Measurements from ENCODE around the gene FRMD7. TPM values are rescaled to one million over a fixed set of nuclear protein-coding genes. Genes with fewer than 3 reads are reported as not detected.

FRMD7 gene
- total RNA-seq, 6 experiments from 2014 or later = 0.07 to 0.18 (median 0.09) TPM; not detected in 3

- Histone ChIP-seq H3K4me3 (no peak overlapping the region), H3K36me3 (no peaks in the 10 kb centered on the region), H3K27ac (no peak overlapping the region), H3K9me3 (no peaks in the 10 kb centered on the region), H3K27me3 (no peaks in the 10 kb centered on the region), H3K4me1 (no peaks in the 10 kb centered on the region)
- DNase-seq = no peak
- intact Hi-C loops (cut with DNase I) = no loop called here
- WGBS (ENCODE audit: insufficient coverage, low coverage, low lambda C conversion rate, missing lambda C conversion rate) = 57% methylated on average over 4 of the region's 12 CpGs
- no peak for ATAC-seq
- TF ChIP-seq CTCF (IDR thresholded peaks at IDR 0.05) = no peak
- TF ChIP-seq POLR2A (IDR thresholded peaks at IDR 0.05) = no peak
Measured at GRCh38 chrX:132119821-132120515, 7.9 kb downstream of the FRMD7 start.

GRCh38 chrX:132119283-132119682 lies 8.5 kb downstream of the FRMD7 start:
- 28% methylated on average over 3 of the region's 3 CpGs for WGBS (ENCODE audit: insufficient coverage, low coverage, low lambda C conversion rate, missing lambda C conversion rate)
- Histone ChIP-seq H3K27ac (no peak overlapping the region), H3K4me3 (no peak overlapping the region), H3K9me3 (no peaks in the 10 kb centered on the region), H3K36me3 (no peaks in the 10 kb centered on the region), H3K27me3 (no peaks in the 10 kb centered on the region), H3K4me1 (no peaks in the 10 kb centered on the region)
- TF ChIP-seq POLR2A (IDR thresholded peaks at IDR 0.05) = no peak
- TF ChIP-seq CTCF (IDR thresholded peaks at IDR 0.05) = no peak
- ATAC-seq (no peak), DNase-seq (no peak)
- intact Hi-C loops (cut with DNase I) = no loop called here

GRCh38 chrX:132118358-132118757 lies 9.5 kb downstream of the FRMD7 start:
- Histone ChIP-seq H3K36me3 (no peaks in the 10 kb centered on the region), H3K4me1 (no peaks in the 10 kb centered on the region), H3K27ac (no peak overlapping the region), H3K9me3 (no peaks in the 10 kb centered on the region), H3K27me3 (no peaks in the 10 kb centered on the region), H3K4me3 (no peak overlapping the region)
- no peak for ATAC-seq
- intact Hi-C loops (cut with DNase I) = no loop called here
- 80% methylated on average over 3 of the region's 4 CpGs for WGBS (ENCODE audit: insufficient coverage, low coverage, low lambda C conversion rate, missing lambda C conversion rate)
- TF ChIP-seq CTCF (IDR thresholded peaks at IDR 0.05) = no peak
- no peak for TF ChIP-seq POLR2A (IDR thresholded peaks at IDR 0.05)
- no peak for DNase-seq

- 59% methylated on average over 5 of the region's 5 CpGs for WGBS (ENCODE audit: insufficient coverage, low coverage, low lambda C conversion rate, missing lambda C conversion rate)
- H3K36me3 ChIP-seq = no peaks in the 10 kb centered on the region
- no peak overlapping the region for H3K27ac ChIP-seq
- no peak overlapping the region for H3K4me3 ChIP-seq
- H3K9me3 ChIP-seq = no peaks in the 10 kb centered on the region
- no peaks in the 10 kb centered on the region for H3K4me1 ChIP-seq
- no peaks in the 10 kb centered on the region for H3K27me3 ChIP-seq
- no peak for DNase-seq
- TF ChIP-seq CTCF (IDR thresholded peaks at IDR 0.05) (no peak), POLR2A (IDR thresholded peaks at IDR 0.05) (no peak)
- intact Hi-C loops (cut with DNase I) = no loop called here
- no peak for ATAC-seq
Measured at GRCh38 chrX:132115792-132116191, 12.0 kb downstream of the FRMD7 start.

- ATAC-seq (no peak), DNase-seq (no peak)
- intact Hi-C loops (cut with DNase I) = no loop called here
- H3K27ac ChIP-seq = no peak overlapping the region
- no peaks in the 10 kb centered on the region for H3K27me3 ChIP-seq
- H3K9me3 ChIP-seq = no peaks in the 10 kb centered on the region
- TF ChIP-seq CTCF (IDR thresholded peaks at IDR 0.05) (no peak), POLR2A (IDR thresholded peaks at IDR 0.05) (no peak)
- no peaks in the 10 kb centered on the region for H3K4me1 ChIP-seq
- H3K36me3 ChIP-seq = no peaks in the 10 kb centered on the region
- H3K4me3 ChIP-seq = no peak overlapping the region
Measured at GRCh38 chrX:132114607-132115006, 13.2 kb downstream of the FRMD7 start.

Measured in right lobe of liver (tissue), 6 donors.